ENCODE results near the gene GNGT2.

DNA sequence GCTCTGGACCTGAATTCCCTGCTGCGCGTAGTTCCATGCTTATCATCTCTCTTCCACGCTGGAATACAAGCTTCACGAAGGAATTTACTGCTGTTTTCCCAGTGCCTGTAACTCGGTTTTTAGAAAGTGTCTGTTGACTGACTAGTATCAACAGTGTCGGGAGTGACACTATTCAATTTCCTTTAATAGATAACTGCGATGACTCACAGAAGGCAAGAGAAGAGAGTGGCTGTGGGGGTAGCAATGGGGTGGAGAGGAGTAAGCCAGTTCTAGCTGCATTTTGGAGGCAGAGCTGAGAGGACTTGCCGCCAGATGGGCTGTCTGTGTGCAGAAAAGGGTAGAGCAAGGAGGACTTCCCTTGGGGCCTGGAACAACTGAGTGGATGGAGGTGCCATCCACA lies 52.6 kb downstream of the GNGT2 start:
- TF ChIP-seq REPIN1 (tag by site-specific recombination; IDR thresholded peaks at IDR 0.05; ENCODE audit: low read depth): no peak
- TF ChIP-seq, protein P1, sequence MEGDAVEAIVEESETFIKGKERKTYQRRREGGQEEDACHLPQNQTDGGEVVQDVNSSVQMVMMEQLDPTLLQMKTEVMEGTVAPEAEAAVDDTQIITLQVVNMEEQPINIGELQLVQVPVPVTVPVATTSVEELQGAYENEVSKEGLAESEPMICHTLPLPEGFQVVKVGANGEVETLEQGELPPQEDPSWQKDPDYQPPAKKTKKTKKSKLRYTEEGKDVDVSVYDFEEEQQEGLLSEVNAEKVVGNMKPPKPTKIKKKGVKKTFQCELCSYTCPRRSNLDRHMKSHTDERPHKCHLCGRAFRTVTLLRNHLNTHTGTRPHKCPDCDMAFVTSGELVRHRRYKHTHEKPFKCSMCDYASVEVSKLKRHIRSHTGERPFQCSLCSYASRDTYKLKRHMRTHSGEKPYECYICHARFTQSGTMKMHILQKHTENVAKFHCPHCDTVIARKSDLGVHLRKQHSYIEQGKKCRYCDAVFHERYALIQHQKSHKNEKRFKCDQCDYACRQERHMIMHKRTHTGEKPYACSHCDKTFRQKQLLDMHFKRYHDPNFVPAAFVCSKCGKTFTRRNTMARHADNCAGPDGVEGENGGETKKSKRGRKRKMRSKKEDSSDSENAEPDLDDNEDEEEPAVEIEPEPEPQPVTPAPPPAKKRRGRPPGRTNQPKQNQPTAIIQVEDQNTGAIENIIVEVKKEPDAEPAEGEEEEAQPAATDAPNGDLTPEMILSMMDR (tag by site-specific recombination; IDR thresholded peaks at IDR 0.05): no peak
- no peak for TF ChIP-seq ZNF335 (tag by site-specific recombination; conservative IDR thresholded peaks at IDR 0.05)
- no peak for TF ChIP-seq ZNF221 (tag by site-specific recombination; IDR thresholded peaks at IDR 0.05; ENCODE audit: borderline replicate concordance)
- TF ChIP-seq, protein P2, sequence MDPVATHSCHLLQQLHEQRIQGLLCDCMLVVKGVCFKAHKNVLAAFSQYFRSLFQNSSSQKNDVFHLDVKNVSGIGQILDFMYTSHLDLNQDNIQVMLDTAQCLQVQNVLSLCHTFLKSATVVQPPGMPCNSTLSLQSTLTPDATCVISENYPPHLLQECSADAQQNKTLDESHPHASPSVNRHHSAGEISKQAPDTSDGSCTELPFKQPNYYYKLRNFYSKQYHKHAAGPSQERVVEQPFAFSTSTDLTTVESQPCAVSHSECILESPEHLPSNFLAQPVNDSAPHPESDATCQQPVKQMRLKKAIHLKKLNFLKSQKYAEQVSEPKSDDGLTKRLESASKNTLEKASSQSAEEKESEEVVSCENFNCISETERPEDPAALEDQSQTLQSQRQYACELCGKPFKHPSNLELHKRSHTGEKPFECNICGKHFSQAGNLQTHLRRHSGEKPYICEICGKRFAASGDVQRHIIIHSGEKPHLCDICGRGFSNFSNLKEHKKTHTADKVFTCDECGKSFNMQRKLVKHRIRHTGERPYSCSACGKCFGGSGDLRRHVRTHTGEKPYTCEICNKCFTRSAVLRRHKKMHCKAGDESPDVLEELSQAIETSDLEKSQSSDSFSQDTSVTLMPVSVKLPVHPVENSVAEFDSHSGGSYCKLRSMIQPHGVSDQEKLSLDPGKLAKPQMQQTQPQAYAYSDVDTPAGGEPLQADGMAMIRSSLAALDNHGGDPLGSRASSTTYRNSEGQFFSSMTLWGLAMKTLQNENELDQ (tag by site-specific recombination; IDR thresholded peaks at IDR 0.05; ENCODE audit: low read depth): no peak
- no peak for TF ChIP-seq ZNF24 (tag by site-specific recombination; IDR thresholded peaks at IDR 0.05)
- TF ChIP-seq, protein P3, sequence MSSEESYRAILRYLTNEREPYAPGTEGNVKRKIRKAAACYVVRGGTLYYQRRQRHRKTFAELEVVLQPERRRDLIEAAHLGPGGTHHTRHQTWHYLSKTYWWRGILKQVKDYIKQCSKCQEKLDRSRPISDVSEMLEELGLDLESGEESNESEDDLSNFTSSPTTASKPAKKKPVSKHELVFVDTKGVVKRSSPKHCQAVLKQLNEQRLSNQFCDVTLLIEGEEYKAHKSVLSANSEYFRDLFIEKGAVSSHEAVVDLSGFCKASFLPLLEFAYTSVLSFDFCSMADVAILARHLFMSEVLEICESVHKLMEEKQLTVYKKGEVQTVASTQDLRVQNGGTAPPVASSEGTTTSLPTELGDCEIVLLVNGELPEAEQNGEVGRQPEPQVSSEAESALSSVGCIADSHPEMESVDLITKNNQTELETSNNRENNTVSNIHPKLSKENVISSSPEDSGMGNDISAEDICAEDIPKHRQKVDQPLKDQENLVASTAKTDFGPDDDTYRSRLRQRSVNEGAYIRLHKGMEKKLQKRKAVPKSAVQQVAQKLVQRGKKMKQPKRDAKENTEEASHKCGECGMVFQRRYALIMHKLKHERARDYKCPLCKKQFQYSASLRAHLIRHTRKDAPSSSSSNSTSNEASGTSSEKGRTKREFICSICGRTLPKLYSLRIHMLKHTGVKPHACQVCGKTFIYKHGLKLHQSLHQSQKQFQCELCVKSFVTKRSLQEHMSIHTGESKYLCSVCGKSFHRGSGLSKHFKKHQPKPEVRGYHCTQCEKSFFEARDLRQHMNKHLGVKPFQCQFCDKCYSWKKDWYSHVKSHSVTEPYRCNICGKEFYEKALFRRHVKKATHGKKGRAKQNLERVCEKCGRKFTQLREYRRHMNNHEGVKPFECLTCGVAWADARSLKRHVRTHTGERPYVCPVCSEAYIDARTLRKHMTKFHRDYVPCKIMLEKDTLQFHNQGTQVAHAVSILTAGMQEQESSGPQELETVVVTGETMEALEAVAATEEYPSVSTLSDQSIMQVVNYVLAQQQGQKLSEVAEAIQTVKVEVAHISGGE (tag by site-specific recombination; conservative IDR thresholded peaks at IDR 0.05; ENCODE audit: low read depth): no peak
- no peak for TF ChIP-seq ZBTB7A (tag by site-specific recombination; IDR thresholded peaks at IDR 0.05; ENCODE audit: low read depth)

All from HEK293 (cell line).